Stimulated activated naive CD8-positive, alpha-beta T cell treated with anti-CD3 and anti-CD28 coated beads, Interleukin-15, amount 100 ng/mL, for 72 hours (primary cell): ENCODE measurements around the gene CTF1.
A peak's percentile ranks its signal among the peaks of the same experiment; 100 is the strongest.
"Not testable (repeated sequence)": the region's sequence is repeated elsewhere in the genome, so short reads cannot be mapped to it uniquely, and the experiment has no call there.

Experiments used
- ATAC-seq: fragments of 150-1000 bp; cut with Tn5 transposase; 2 replicates; pipeline ENCODE4 v1.10.0; 2021; ENCODE audit warnings: mild to moderate bottlenecking, moderate library complexity
- DNase-seq, 2 donors: peaks; one replicate each; pipeline ENCODE4 v3.0.0; 2021 to 2022
- H3K27ac Mint-ChIP-seq, 2 donors: one replicate each; pipeline ENCODE4 v1.8.0; 2022; ENCODE audit warnings: mild to moderate bottlenecking in 2 of 2, mixed read lengths in 2 of 2, moderate library complexity in 2 of 2
- H3K27me3 Mint-ChIP-seq: one replicate; pipeline ENCODE4 v1.8.0; 2022; ENCODE audit warnings: mixed read lengths
- H3K4me1 Mint-ChIP-seq: one replicate; pipeline ENCODE4 v1.8.0; 2022; ENCODE audit warnings: mild to moderate bottlenecking, mixed read lengths
- H3K4me3 Mint-ChIP-seq, 2 donors: one replicate each; pipeline ENCODE4 v1.8.0; 2022; ENCODE audit warnings: mild to moderate bottlenecking in 2 of 2, mixed read lengths in 2 of 2, moderate library complexity in 1 of 2
- H3K9me3 Mint-ChIP-seq, 2 donors: one replicate each; pipeline ENCODE4 v1.8.0; 2022; ENCODE audit warnings: mixed read lengths in 2 of 2

CTF1 gene

DNA sequence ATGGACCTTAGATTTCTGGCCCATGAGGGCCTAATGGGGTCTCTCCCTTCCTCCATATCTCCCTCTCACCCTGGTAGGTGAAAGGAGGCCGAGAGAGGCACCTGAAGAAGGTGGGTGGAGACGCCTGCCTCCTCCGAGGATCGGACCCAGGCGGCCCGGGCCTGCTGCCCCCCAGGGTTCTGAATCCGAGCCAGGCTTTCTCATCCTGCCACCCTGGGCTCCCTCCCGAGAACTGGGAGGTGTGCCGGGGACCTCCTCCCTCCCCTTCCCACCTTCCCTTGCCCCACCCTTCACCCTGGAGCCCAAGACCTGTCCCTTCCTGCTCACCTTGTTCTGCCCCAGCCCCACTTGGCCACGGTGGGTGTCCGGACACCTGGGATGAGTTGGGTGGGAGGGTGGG is 32.0 kb downstream of the CTF1 start:
- no peak for ATAC-seq
- H3K9me3 Mint-ChIP-seq: no peaks in the 10 kb centered on the region
- no peak overlapping the region for H3K4me3 Mint-ChIP-seq
- no peak overlapping the region for H3K27ac Mint-ChIP-seq
- no peak for DNase-seq
- H3K27me3 Mint-ChIP-seq: no peaks in the 10 kb centered on the region
- H3K4me1 Mint-ChIP-seq: peaks cover 27% of the 10 kb centered on the region

GRCh38 chr16:30929167-30929566 is 32.8 kb downstream of the CTF1 start:
- Mint-ChIP-seq H3K27me3 (no peaks in the 10 kb centered on the region), H3K9me3 (no peaks in the 10 kb centered on the region), H3K4me1 (peaks cover 27% of the 10 kb centered on the region), H3K4me3 (no peak overlapping the region), H3K27ac (no peak overlapping the region)
- no peak for ATAC-seq
- DNase-seq: no peak

DNA sequence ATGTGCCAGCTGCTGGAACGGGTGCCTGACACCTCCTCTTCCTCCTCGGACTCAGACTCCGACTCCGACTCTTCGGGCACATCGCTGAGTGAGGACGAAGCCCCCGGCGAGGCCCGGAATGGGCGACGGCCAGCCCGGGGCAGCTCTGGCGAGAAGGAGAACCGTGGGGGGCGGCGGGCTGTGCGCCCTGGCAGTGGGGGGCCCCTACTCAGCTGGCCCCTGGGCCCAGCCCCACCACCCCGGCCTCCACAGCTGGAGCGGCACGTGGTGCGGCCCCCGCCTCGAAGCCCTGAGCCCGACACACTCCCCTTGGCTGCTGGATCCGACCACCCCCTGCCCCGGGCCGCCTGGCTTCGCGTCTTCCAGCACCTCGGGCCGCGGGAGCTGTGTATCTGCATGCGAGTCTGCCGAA is 33.8 kb downstream of the CTF1 start:
- Mint-ChIP-seq H3K4me3 (no peak overlapping the region), H3K4me1 (peaks cover 26% of the 10 kb centered on the region), H3K9me3 (no peaks in the 10 kb centered on the region), H3K27ac (no peak overlapping the region), H3K27me3 (no peaks in the 10 kb centered on the region)
- peak; percentile 29 for ATAC-seq
- DNase-seq: no peak

DNA sequence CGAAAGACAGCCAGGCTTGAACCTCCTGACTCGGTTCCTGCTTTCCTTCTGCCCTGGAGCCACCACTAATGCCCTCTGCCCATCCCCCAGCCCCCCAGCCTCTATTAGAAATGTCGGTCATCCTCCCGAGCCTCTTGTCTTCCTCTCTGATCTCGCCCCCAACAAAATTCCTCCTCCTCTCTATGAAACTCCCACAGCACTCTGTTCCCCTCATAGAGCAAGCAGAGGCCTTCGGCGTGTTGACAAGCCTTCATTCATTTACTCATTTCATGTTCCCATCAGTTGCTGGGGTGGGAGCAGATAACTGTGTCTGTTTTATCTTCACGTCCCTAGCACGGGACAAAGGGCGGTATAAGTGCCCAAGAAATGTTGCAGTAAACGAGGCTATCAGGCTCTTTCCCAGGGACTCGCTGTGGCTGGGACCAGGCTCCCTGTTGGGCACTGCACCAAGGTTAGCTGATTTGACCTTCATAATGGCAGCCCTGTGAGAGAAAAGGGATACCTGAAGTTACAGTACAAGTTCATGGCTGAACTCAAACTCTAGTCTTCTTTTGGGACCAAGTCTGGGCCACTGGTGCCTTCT is 34.7 kb downstream of the CTF1 start:
- H3K27ac Mint-ChIP-seq: no peak overlapping the region

GRCh38 chr16:30934827-30935557 is 38.6 kb downstream of the CTF1 start:
- DNase-seq (peak; percentile 24 to 46), ATAC-seq (peak; percentile 67)

More for the DNA sequence above, 34.7 kb downstream of the CTF1 start:
- no peak overlapping the region for H3K4me3 Mint-ChIP-seq
- H3K27me3 Mint-ChIP-seq: no peaks in the 10 kb centered on the region
- H3K9me3 Mint-ChIP-seq: no peaks in the 10 kb centered on the region
- ATAC-seq (no peak), DNase-seq (no peak)
- peaks cover 23% of the 10 kb centered on the region for H3K4me1 Mint-ChIP-seq

GRCh38 chr16:30937692-30938091 is 41.3 kb downstream of the CTF1 start:
- Mint-ChIP-seq H3K4me1 (peaks cover 40% of the 10 kb centered on the region), H3K27me3 (no peaks in the 10 kb centered on the region), H3K9me3 (no peaks in the 10 kb centered on the region), H3K4me3 (no peak overlapping the region), H3K27ac (peak overlapping the region in 1 of 2 donors; percentile 70)
- ATAC-seq: no peak
- DNase-seq: no peak

More at GRCh38 chr16:30934827-30935557, 38.6 kb downstream of the CTF1 start:
- peak overlapping the region; percentile 2 to 60 for H3K27ac Mint-ChIP-seq
- no peaks in the 10 kb centered on the region for H3K27me3 Mint-ChIP-seq
- H3K4me3 Mint-ChIP-seq: no peak overlapping the region
- H3K9me3 Mint-ChIP-seq: no peaks in the 10 kb centered on the region
- H3K4me1 Mint-ChIP-seq: peaks cover 24% of the 10 kb centered on the region

GRCh38 chr16:30939571-30939970 is 43.2 kb downstream of the CTF1 start:
- not testable (repeated sequence) for ATAC-seq, H3K9me3 Mint-ChIP-seq, H3K4me3 Mint-ChIP-seq, DNase-seq, H3K27me3 Mint-ChIP-seq
- H3K27ac Mint-ChIP-seq: peak overlapping the region in 1 of 2 donors; percentile 55
- peaks cover 41% of the 10 kb centered on the region for H3K4me1 Mint-ChIP-seq

- Mint-ChIP-seq H3K4me3 (peak overlapping the region in 1 of 2 donors; percentile 74), H3K4me1 (peaks cover 32% of the 10 kb centered on the region), H3K27ac (peak overlapping the region in 1 of 2 donors; percentile 74), H3K27me3 (no peaks in the 10 kb centered on the region), H3K9me3 (no peaks in the 10 kb centered on the region)
- DNase-seq (peak; percentile 65 to 73), ATAC-seq (peak; percentile 94)
These were observed 45.4 kb downstream of the CTF1 start for GRCh38 chr16:30941600-30942425.

DNA sequence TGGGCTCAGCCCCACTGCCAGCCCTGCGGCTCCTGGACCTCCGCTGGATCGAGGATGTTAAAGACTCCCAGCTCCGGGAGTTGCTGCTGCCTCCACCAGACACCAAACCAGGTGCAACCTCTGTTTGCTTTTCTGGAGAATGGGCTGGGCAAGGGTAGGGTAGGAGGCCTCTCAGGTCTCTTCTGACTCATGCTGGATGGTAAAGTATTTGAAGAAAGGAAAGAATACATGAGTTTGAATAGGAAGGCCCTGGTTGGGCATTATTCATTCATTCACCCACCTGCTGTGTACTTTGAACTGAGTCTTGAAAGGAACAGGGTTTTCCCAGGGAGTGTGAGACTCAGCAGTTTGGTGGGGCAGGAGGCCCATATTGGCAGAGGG is 46.0 kb downstream of the CTF1 start:
- Mint-ChIP-seq H3K27me3 (no peaks in the 10 kb centered on the region), H3K27ac (no peak overlapping the region), H3K4me3 (peak overlapping the region; percentile 22 to 41), H3K4me1 (peaks cover 27% of the 10 kb centered on the region), H3K9me3 (no peaks in the 10 kb centered on the region)
- peak; percentile 21 for ATAC-seq
- no peak for DNase-seq

DNA sequence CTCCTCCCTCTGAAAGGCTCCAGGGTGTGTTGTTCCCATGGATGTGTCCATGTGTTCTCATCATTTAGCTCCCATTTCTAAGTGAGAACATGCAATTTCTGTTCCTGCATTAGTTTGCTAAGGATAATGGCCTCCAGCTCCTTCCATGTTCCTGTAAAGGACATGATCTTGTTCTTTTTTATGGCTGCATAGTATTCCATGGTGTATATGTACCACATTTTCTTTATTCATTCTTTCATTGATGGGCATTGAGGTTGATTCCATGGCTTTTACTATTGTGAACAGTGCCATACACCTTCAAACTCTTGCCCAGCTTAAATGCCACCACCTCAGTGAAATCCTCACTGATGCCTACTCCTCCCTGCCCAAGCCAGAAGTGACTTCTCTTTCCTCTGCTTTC is 47.9 kb downstream of the CTF1 start:
- Mint-ChIP-seq H3K27ac (peak overlapping the region; percentile 35 to 66), H3K9me3 (no peaks in the 10 kb centered on the region), H3K4me3 (no peak overlapping the region), H3K4me1 (peaks cover 20% of the 10 kb centered on the region), H3K27me3 (no peaks in the 10 kb centered on the region)
- ATAC-seq (no peak), DNase-seq (no peak)

- Mint-ChIP-seq H3K27me3 (no peaks in the 10 kb centered on the region), H3K4me3 (no peak overlapping the region), H3K9me3 (no peaks in the 10 kb centered on the region), H3K27ac (no peak overlapping the region), H3K4me1 (peaks cover 27% of the 10 kb centered on the region)
- ATAC-seq: no peak
- no peak for DNase-seq
These were observed 50.5 kb downstream of the CTF1 start for GRCh38 chr16:30946671-30947540.

GRCh38 chr16:30947541-30947858 is 51.1 kb downstream of the CTF1 start:
- no peak overlapping the region for H3K4me3 Mint-ChIP-seq
- H3K9me3 Mint-ChIP-seq: no peaks in the 10 kb centered on the region
- no peak for DNase-seq
- H3K27me3 Mint-ChIP-seq: no peaks in the 10 kb centered on the region
- peaks cover 21% of the 10 kb centered on the region for H3K4me1 Mint-ChIP-seq
- ATAC-seq: no peak
- no peak overlapping the region for H3K27ac Mint-ChIP-seq

DNA sequence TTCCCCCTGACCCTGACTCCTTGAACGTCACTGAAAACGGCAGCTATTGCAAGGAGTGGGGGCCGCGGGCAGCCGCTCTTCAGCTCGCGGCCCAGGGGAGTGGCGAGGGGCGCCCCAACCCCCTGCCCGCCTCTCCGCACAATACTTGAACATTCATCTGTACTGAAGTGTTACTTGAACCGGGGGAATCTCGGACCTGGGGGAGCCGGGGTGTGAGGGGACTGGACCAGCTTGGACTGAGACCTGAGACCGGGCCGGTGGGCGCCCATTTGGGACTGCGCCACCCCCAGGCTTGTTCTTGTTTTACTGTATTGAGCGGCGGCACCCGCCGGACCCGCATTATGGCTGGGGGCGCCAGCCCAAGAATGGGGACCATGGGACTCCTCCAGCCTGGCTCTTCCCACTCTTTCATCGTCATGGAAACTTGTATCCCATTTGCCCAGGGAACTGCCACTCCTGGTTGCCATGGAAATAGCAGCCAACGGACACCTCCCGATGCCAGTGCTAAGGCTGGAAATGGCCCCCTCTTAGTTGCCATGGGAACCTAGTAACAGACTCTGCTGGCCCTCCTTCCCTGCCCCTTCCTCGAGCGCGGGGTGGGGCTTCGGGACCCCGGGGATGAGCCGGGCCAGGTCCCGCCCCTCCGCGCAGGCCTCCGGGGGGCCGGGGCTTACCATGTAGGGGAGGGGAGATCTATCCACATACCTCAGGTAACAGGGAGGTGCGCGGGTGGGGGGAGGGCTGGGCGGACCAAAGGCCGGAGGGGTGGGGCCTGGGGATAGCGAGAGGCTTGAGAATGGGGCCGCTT is 51.6 kb downstream of the CTF1 start:
- H3K9me3 Mint-ChIP-seq: no peaks in the 10 kb centered on the region
- peak overlapping the region; percentile 89 to 95 for H3K4me3 Mint-ChIP-seq
- H3K27me3 Mint-ChIP-seq: no peaks in the 10 kb centered on the region
- H3K27ac Mint-ChIP-seq: no peak overlapping the region
- H3K4me1 Mint-ChIP-seq: peaks cover 16% of the 10 kb centered on the region
- DNase-seq (no peak), ATAC-seq (peak; percentile 2)
